ENCODE data around the gene ZER1. TPM values are rescaled to one million over a fixed set of nuclear protein-coding genes. Genes with fewer than 3 reads are reported as not detected.

The ZER1 gene
- polyA plus RNA-seq, 3 donors = 16.1 to 25.6 (median 18.0) TPM

DNA sequence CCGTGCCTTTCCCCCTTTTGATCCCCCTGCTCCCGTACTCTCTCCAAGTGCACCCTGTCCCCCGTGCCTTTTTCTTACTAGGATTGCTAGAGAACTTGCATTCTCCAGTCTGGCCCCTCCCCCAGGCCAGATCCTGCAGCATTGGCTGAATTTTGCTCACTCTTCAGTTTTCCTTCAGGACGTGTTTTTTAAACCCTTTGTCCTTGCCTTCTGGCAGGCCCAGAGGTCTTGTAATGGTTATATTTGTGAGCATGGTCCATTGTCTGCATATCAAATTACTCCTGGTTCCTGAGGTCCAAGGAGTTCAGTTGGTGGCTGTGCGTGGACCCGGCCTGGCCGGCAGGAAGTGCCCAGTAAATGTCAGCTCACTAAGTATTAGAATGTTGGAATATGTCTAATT lies 15.9 kb upstream of the ZER1 start:
- Mint-ChIP-seq H3K27me3 (ENCODE audit: low read depth in 3 of 3) (no peaks in the 10 kb centered on the region), H3K9me3 (peaks cover 0 to 2% (median 0%) of the 10 kb centered on the region in 7 donors), H3K4me3 (peak overlapping the region; percentile 85 to 89), H3K4me1 (peaks cover 29% of the 10 kb centered on the region), H3K36me3 (peaks cover 26 to 29% of the 10 kb centered on the region in 2 donors), H3K27ac (peak overlapping the region; percentile 72 to 87 (median 77))
- intact Hi-C loops (cut with micrococcal nuclease) = loop anchor here (1.0 to 2.0 kb wide), 2 partner anchors 15 kb away; no protein-coding TSS in a partner anchor
- no CpG with 5 or more reads among the region's 7 CpGs for WGBS (ENCODE audit: insufficient coverage)
- Histone ChIP-seq H3K27ac (ENCODE audit: low read depth in 1 of 2, low read length in 2 of 2) (peak overlapping the region; percentile 19 to 85), H3K4me3 (replicated peaks in 1 of 3; ENCODE audit: low read depth in 2 of 3, low read length in 3 of 3) (peak overlapping the region; percentile 89 to 96 (median 92)), H3K9ac (ENCODE audit: insufficient read depth, low read length, poor library complexity, severe bottlenecking) (peak overlapping the region; percentile 88), H2AFZ (ENCODE audit: insufficient read depth, low read depth, low read length, poor library complexity, severe bottlenecking) (peak overlapping the region; percentile 92), H3K79me2 (ENCODE audit: insufficient read depth, low read length) (peaks cover 24% of the 10 kb centered on the region), H3K4me1 (ENCODE audit: control insufficient read depth in 1 of 2, insufficient read depth in 2 of 2, low read length in 2 of 2) (peaks cover 28 to 34% of the 10 kb centered on the region in 2 donors), H4K20me1 (ENCODE audit: insufficient read depth, low read length) (no peaks in the 10 kb centered on the region), H3K36me3 (replicated peaks in 1 of 2; ENCODE audit: control insufficient read depth in 1 of 2, insufficient read depth in 2 of 2, low read length in 2 of 2) (peaks cover 22 to 33% of the 10 kb centered on the region in 2 donors), H3K9me3 (replicated peaks in 1 of 2; ENCODE audit: control insufficient read depth in 1 of 2, insufficient read depth in 1 of 2, low read length in 2 of 2) (no peaks in the 10 kb centered on the region), H3K4me2 (replicated peaks; ENCODE audit: extremely low read depth, low read length, poor library complexity, severe bottlenecking) (peak overlapping the region; percentile 88), H3K27me3 (ENCODE audit: control insufficient read depth in 2 of 2, insufficient read depth in 2 of 2, low read length in 2 of 2) (no peaks in the 10 kb centered on the region)
- no peak for DNase-seq
- TF ChIP-seq, protein P1, sequence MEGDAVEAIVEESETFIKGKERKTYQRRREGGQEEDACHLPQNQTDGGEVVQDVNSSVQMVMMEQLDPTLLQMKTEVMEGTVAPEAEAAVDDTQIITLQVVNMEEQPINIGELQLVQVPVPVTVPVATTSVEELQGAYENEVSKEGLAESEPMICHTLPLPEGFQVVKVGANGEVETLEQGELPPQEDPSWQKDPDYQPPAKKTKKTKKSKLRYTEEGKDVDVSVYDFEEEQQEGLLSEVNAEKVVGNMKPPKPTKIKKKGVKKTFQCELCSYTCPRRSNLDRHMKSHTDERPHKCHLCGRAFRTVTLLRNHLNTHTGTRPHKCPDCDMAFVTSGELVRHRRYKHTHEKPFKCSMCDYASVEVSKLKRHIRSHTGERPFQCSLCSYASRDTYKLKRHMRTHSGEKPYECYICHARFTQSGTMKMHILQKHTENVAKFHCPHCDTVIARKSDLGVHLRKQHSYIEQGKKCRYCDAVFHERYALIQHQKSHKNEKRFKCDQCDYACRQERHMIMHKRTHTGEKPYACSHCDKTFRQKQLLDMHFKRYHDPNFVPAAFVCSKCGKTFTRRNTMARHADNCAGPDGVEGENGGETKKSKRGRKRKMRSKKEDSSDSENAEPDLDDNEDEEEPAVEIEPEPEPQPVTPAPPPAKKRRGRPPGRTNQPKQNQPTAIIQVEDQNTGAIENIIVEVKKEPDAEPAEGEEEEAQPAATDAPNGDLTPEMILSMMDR (IDR thresholded peaks at IDR 0.05) = no peak

DNA sequence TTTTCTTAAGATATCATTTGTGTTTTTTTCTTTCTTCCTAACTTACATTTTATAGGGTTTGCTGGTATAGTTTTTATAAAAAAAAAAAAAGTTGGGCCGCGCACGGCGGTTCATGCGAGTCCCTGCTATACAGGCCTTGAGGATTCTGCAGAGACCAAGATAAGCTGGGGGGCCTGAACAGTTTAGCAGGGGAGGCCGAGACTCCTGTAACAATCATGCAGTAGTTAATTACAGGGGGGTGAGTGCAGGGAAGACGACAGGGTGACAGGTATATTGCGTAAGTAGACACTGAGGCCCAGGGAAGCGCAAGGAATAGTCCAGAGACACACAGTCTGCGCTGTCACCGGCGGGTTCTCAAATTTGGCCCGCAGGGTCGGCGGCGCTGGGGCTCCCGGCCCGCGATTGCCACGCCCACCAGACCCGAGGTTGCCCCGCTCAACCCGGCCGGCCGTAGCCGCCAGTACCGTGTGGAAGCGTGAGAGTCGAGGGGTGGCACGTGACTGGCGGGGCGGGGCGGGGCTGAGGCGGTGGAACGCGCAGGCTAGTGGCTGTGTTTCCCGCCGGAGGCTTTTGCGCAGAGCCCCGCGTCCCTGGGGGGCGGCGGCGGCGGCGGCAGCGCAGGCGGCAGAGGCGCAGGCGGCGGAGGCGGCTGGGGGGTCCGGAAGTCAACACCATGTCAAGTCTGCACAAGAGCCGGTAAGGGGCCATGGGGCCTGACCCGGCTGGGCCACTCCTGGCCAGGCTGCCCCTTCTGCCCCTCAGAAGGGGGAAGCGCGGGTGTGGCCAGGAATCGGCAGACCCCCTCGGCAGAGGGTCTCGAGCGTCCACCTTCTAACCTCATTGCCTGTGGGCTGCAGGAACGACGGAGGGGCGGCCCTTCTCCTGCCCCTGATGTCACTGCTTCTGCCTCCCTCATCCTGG lies 15.2 kb upstream of the ZER1 start, which contains the start of gene TBC1D13:
TSS of gene TBC1D13 (plus strand) at position 573 of the 921 bp plus-strand sequence. CDS start at position 674, 101 bp downstream.
- TF ChIP-seq, protein P1 (IDR thresholded peaks at IDR 0.05) = no peak
- Histone ChIP-seq H3K4me2 (replicated peaks; ENCODE audit: extremely low read depth, low read length, poor library complexity, severe bottlenecking) (peak within 1 kb of the TSS; percentile 88), H2AFZ (ENCODE audit: insufficient read depth, low read depth, low read length, poor library complexity, severe bottlenecking) (peak within 1 kb of the TSS; percentile 92), H3K4me1 (ENCODE audit: control insufficient read depth in 1 of 2, insufficient read depth in 2 of 2, low read length in 2 of 2) (peaks cover 28 to 34% of the 10 kb centered on the region in 2 donors), H3K9me3 (replicated peaks in 1 of 2; ENCODE audit: control insufficient read depth in 1 of 2, insufficient read depth in 1 of 2, low read length in 2 of 2) (peaks cover 0 to 4% of the 10 kb centered on the region in 2 donors), H3K4me3 (replicated peaks in 1 of 3; ENCODE audit: low read depth in 2 of 3, low read length in 3 of 3) (peak within 1 kb of the TSS; percentile 89 to 96 (median 92)), H3K9ac (ENCODE audit: insufficient read depth, low read length, poor library complexity, severe bottlenecking) (peak within 1 kb of the TSS; percentile 88), H4K20me1 (ENCODE audit: insufficient read depth, low read length) (no peaks in the 10 kb centered on the region), H3K79me2 (ENCODE audit: insufficient read depth, low read length) (peaks cover 24% of the 10 kb centered on the region), H3K27ac (ENCODE audit: low read depth in 1 of 2, low read length in 2 of 2) (peak within 1 kb of the TSS; percentile 42 to 85), H3K36me3 (replicated peaks in 1 of 2; ENCODE audit: control insufficient read depth in 1 of 2, insufficient read depth in 2 of 2, low read length in 2 of 2) (peaks cover 15 to 25% of the 10 kb centered on the region in 2 donors), H3K27me3 (ENCODE audit: control insufficient read depth in 2 of 2, insufficient read depth in 2 of 2, low read length in 2 of 2) (no peaks in the 10 kb centered on the region)
- Mint-ChIP-seq H3K9me3 (peaks cover 0 to 3% (median 0%) of the 10 kb centered on the region in 7 donors), H3K27ac (peak within 1 kb of the TSS; percentile 72 to 89 (median 85)), H3K36me3 (peaks cover 19 to 22% of the 10 kb centered on the region in 2 donors), H3K4me3 (peak within 1 kb of the TSS; percentile 85 to 89), H3K27me3 (ENCODE audit: low read depth in 3 of 3) (no peaks in the 10 kb centered on the region), H3K4me1 (peaks cover 29% of the 10 kb centered on the region)
- DNase-seq = peak; percentile 72 to 80 (median 77)
- 4% methylated on average over 62 of the region's 64 CpGs for WGBS (ENCODE audit: insufficient coverage)
- intact Hi-C loops (cut with micrococcal nuclease) = loop anchor here (1.0 to 2.0 kb wide), 2 partner anchors 14 to 15 kb away; no protein-coding TSS in a partner anchor

Measured in CD14-positive monocyte (primary cell).